Ishikawa (cell line): Measurements from ENCODE around the gene S100A6.

ENCODE experiments used
- CREB1 ChIP-seq: IDR thresholded peaks from 2 replicates; pipeline ENCODE4 v1.6.1; 2012; ENCODE audit warnings: low read depth
- EGR1 ChIP-seq: IDR thresholded peaks from 2 replicates; pipeline ENCODE4 v1.6.1; 2012
- EP300 ChIP-seq: IDR thresholded peaks from 2 replicates; pipeline ENCODE4 v1.6.1; 2012; ENCODE audit warnings: borderline replicate concordance
- TAF1 ChIP-seq: IDR thresholded peaks from 2 replicates; pipeline ENCODE4 v1.6.1; 2012; ENCODE audit warnings: low read depth, mild to moderate bottlenecking
- TCF12 ChIP-seq: IDR thresholded peaks from 2 replicates; pipeline ENCODE4 v1.6.1; 2012; ENCODE audit warnings: low read depth
- YY1 ChIP-seq: IDR thresholded peaks from 2 replicates; pipeline ENCODE4 v1.6.1; 2012; ENCODE audit warnings: low read depth
- ZBTB7A ChIP-seq: IDR thresholded peaks from 2 replicates; pipeline ENCODE4 v1.6.1; 2012; ENCODE audit warnings: low read depth
- TF ChIP-seq, protein P1 (sequence below): IDR thresholded peaks from 2 replicates; pipeline ENCODE4 v1.6.1; 2012
- TF ChIP-seq, protein P2 (sequence below): IDR thresholded peaks from 2 replicates; pipeline ENCODE4 v1.6.1; 2012

DNA sequence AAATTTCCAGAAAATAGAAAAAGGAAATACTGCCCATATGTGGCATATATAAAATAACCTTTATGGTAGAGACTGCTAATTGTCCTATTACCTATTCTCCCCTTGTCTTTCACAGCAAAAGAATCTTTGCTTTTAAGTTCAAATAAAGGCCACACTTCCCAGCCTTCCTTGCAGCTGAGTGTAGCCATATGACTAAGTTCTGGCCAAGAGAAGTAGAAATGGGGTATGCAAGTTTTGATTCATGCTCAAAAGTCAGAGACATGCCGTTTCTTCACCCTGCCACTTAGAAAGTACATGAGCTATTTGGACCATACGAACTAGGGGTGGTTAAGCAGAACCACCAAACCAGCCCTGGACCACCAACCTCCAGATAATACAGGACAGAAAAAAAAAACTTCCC is 48.2 kb upstream of the S100A6 start:
- TF ChIP-seq TCF12 (no peak), CREB1 (no peak), ZBTB7A (no peak), TAF1 (no peak), EGR1 (no peak), YY1 (no peak), EP300 (no peak)
- TF ChIP-seq, protein P1, sequence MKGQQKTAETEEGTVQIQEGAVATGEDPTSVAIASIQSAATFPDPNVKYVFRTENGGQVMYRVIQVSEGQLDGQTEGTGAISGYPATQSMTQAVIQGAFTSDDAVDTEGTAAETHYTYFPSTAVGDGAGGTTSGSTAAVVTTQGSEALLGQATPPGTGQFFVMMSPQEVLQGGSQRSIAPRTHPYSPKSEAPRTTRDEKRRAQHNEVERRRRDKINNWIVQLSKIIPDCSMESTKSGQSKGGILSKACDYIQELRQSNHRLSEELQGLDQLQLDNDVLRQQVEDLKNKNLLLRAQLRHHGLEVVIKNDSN, result no peak
- TF ChIP-seq, protein P2, sequence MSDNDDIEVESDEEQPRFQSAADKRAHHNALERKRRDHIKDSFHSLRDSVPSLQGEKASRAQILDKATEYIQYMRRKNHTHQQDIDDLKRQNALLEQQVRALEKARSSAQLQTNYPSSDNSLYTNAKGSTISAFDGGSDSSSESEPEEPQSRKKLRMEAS, result no peak
